NCI-H510A (cell line): ENCODE measurements around the gene ZNF688.
"Not testable (repeated sequence)": the region's sequence is repeated elsewhere in the genome, so short reads cannot be mapped to it uniquely, and the experiment has no call there.

ENCODE experiments used
- DNase-seq: peaks from one replicate; lab custom pipeline; 2025; lab: John Stamatoyannopoulos, UW

The ZNF688 gene

GRCh38 chr16:30533748-30534367 is 37.7 kb downstream of the ZNF688 start:
- no peak for DNase-seq

- no peak for DNase-seq
These were observed 38.4 kb downstream of the ZNF688 start for GRCh38 chr16:30533146-30533522.

- DNase-seq: no peak
These were observed 39.0 kb downstream of the ZNF688 start for GRCh38 chr16:30532285-30533145.

- DNase-seq: no peak
These were observed 41.1 kb downstream of the ZNF688 start for GRCh38 chr16:30530163-30531037.

- DNase-seq: no peak
These were observed 42.6 kb downstream of the ZNF688 start for GRCh38 chr16:30528799-30529457.

- DNase-seq: peak; percentile 42
These were observed 43.8 kb downstream of the ZNF688 start for GRCh38 chr16:30527635-30528178.

- peak; percentile 99 for DNase-seq
These were observed 44.5 kb downstream of the ZNF688 start for GRCh38 chr16:30526823-30527634.

GRCh38 chr16:30526137-30526822 is 45.2 kb downstream of the ZNF688 start, which contains the start of gene ZNF768:
TSS of gene ZNF768 (minus strand) at chr16:30526566. CDS start at chr16:30526413, 153 bp downstream.
- DNase-seq: peak; percentile 76

GRCh38 chr16:30525844-30526136 is 45.7 kb downstream of the ZNF688 start:
- DNase-seq: no peak

GRCh38 chr16:30524575-30525568 is 46.6 kb downstream of the ZNF688 start:
- DNase-seq: no peak

- DNase-seq: no peak
These were observed 47.5 kb downstream of the ZNF688 start for GRCh38 chr16:30523768-30524574.

- not testable (repeated sequence) for DNase-seq
These were observed 48.6 kb downstream of the ZNF688 start for GRCh38 chr16:30522702-30523463.

GRCh38 chr16:30521873-30522641 is 49.5 kb downstream of the ZNF688 start:
- DNase-seq: no peak

- no peak for DNase-seq
These were observed 50.0 kb downstream of the ZNF688 start for GRCh38 chr16:30521476-30521872.
